ENCODE data around the gene RYR3.
A peak's percentile ranks its signal among the peaks of the same experiment; 100 is the strongest.

Gene RYR3

GRCh38 chr15:33706173-33706572 lies 395.4 kb downstream of the RYR3 start:
- no peak for DNase-seq (ENCODE audit: low read depth in 2 of 2)

GRCh38 chr15:33710748-33711147 lies 400.0 kb downstream of the RYR3 start:
- DNase-seq (ENCODE audit: low read depth in 2 of 2) = no peak

- DNase-seq (ENCODE audit: low read depth in 2 of 2) = no peak
Measured at GRCh38 chr15:33716025-33716424, 405.3 kb downstream of the RYR3 start.

GRCh38 chr15:33720952-33721351 lies 410.2 kb downstream of the RYR3 start:
- no peak for DNase-seq (ENCODE audit: low read depth in 2 of 2)

- no peak for DNase-seq (ENCODE audit: low read depth in 2 of 2)
Measured at GRCh38 chr15:33722005-33722672, 411.4 kb downstream of the RYR3 start.

- DNase-seq (ENCODE audit: low read depth in 2 of 2) = no peak
Measured at GRCh38 chr15:33722673-33723015, 411.9 kb downstream of the RYR3 start.

- no peak for DNase-seq (ENCODE audit: low read depth in 2 of 2)
Measured at GRCh38 chr15:33724321-33725036, 413.7 kb downstream of the RYR3 start.

- DNase-seq (ENCODE audit: low read depth in 2 of 2) = no peak
Measured at GRCh38 chr15:33729653-33730052, 418.9 kb downstream of the RYR3 start.

GRCh38 chr15:33730815-33731214 lies 420.0 kb downstream of the RYR3 start:
- DNase-seq (ENCODE audit: low read depth in 2 of 2) = no peak

- DNase-seq (ENCODE audit: low read depth in 2 of 2) = no peak
Measured at GRCh38 chr15:33735143-33735542, 424.4 kb downstream of the RYR3 start.

GRCh38 chr15:33735637-33736247 lies 425.0 kb downstream of the RYR3 start:
- DNase-seq (ENCODE audit: low read depth in 2 of 2) = no peak

GRCh38 chr15:33737687-33738601 lies 427.2 kb downstream of the RYR3 start:
- peak in 1 of 2 experiments; percentile 28 for DNase-seq (ENCODE audit: low read depth in 2 of 2)

- no peak for DNase-seq (ENCODE audit: low read depth in 2 of 2)
Measured at GRCh38 chr15:33738941-33739664, 428.3 kb downstream of the RYR3 start.

- DNase-seq (ENCODE audit: low read depth in 2 of 2) = no peak
Measured at GRCh38 chr15:33742306-33742705, 431.5 kb downstream of the RYR3 start.

- no peak for DNase-seq (ENCODE audit: low read depth in 2 of 2)
Measured at GRCh38 chr15:33742800-33743199, 432.0 kb downstream of the RYR3 start.

GRCh38 chr15:33746203-33746602 lies 435.4 kb downstream of the RYR3 start:
- DNase-seq (ENCODE audit: low read depth in 2 of 2) = no peak

- no peak for DNase-seq (ENCODE audit: low read depth in 2 of 2)
Measured at GRCh38 chr15:33753012-33753411, 442.2 kb downstream of the RYR3 start.

- DNase-seq (ENCODE audit: low read depth in 2 of 2) = no peak
Measured at GRCh38 chr15:33754242-33754641, 443.5 kb downstream of the RYR3 start.

GRCh38 chr15:33756961-33757360 lies 446.2 kb downstream of the RYR3 start:
- no peak for DNase-seq (ENCODE audit: low read depth in 2 of 2)

GRCh38 chr15:33757516-33758232 lies 446.9 kb downstream of the RYR3 start:
- DNase-seq (ENCODE audit: low read depth in 2 of 2) = no peak

- DNase-seq (ENCODE audit: low read depth in 2 of 2) = no peak
Measured at GRCh38 chr15:33766389-33766788, 455.6 kb downstream of the RYR3 start.
